Measurements from ENCODE around the gene PTRHD1.
A peak's percentile ranks its signal among the peaks of the same experiment; 100 is the strongest.

PTRHD1 gene

DNA sequence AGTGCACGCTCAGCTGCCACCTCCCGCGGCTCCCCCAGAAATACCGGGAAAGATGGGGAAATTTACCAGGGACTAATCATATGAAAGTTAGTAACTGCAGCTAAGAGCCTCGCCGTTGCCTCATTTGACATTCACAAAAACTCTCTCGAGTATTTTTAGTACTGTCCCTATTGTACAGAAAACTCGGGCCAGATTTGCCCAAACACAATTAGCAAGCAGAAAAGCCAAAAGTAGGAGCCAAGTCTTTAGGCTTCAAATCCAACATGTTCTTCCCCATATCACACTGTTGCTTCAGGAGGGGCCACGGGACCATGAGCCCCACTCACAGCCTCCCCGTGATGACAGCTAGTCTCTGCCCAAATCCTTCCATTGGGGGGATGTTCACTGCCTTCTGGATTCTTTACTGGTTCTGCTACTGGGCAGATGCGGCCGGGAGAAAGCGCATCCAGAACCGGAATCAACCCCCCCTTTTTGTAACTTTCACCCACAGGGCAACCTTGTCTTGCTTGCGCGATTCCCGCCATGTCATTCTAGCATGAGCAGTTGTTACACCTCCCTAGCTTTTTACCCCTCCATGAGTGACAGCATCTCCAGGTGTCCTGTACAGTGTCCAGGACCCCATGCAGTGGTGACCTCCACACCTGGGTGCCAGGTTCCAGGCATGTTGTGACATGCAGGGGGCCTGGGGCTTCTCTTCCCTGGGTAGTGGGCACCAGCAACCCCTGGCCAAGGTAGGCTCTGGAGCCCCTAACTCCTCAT, 35.2 kb upstream of the PTRHD1 start:
- DNase-seq, result no peak

DNA sequence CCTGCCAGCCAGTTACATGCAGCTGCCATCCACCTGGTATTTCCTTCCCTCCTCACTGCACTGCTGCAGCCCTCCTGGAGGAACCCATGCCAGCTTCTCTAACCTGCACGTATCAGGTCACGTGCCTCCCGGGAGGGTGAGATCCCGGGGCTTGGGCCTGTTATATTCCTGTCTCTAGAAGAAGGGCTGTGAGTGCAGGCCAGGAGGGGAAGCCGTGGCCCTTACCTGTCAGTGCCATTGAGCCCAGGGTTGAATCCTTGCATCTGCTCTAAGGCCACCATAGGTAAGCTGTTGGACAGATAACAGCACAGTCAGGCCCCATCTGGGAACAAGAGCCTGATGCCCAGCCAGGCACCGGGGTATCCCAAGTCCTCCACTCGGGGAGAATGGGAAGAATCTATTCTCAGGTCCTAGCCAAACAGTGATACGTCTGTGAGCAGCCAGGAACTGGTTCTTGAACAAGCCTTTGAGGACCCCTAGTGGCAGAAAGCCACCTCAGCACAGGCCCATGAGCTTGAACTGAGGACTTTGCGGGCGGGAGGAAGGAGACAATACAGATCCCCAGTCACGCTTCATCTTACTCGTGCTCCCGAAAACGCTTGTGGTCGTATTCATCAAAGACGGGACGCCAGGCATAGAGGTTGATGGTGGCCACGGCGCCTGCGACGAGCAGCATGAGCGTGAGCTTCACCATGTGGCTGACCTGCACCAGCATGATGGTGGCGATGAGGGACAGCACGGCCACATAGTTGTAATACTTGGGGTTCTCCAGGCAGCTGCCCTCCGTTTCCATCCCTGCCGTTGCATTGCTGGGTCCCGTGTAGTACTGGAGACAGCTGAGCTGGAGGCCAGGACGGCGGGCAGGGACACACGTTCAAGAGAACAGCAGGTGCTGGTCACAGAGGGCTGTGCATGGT, 34.4 kb upstream of the PTRHD1 start:
- peak; percentile 62 for DNase-seq

DNA sequence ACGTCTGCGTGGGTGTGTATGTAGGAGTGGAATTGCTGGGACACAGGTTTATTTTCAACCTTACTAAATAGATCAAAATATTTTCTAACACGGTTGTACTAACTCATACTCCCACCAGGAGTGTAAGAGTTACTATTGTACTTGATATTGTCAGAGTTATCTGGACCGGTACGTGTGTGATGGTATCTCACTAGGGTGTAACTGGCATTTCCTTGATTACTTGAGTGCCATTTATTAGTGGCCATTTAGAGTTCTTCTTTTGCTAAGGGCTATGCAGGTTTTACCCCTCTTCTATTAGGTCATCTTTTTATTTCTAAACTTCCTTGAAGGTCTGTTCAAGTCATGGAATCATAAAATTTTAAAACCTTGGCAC, 33.6 kb upstream of the PTRHD1 start:
- DNase-seq, result no peak

DNA sequence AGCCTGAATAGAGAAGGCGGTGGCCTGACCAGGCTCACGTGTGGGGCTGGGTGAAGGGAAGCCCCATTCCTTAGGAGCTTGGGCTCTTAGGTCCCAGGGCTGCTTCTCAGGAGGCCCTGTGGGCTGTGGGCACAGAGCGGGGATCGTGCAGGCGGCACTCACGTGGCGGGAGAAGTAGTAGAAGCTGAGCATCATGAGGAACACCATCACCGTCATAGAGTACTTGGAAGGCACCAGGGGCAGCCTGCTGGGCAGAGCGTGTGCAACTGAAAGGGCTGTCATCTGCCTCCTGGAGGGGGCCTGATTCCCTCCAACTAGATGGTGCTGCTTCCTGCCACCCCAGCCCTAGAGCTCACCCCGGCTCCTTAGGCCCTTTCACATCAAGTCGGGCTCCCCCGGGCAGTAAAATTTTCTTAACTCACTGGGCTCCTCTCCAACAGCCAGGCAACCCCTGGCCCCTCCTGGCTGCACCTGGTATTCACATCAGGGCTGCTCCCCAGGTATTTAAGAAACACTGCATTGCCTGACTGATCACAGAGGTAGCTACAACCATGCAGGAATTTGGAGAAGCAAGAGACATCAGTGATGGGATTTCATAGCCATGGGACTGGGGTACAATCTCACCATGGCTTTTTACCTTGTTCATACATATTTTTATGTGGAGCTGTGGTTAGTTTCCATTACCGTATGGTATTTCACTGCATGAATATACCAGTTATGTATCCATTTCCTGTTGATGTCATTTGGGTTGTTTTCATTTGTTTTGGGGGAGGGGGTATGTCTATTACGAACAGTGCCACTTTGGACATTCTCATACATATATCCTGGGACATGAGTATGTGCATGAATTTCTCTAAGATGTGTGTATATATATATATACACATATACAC, 32.9 kb upstream of the PTRHD1 start:
- DNase-seq, result no peak

GRCh38 chr2:24824966-24825882, 32.0 kb upstream of the PTRHD1 start:
- DNase-seq, result no peak

DNA sequence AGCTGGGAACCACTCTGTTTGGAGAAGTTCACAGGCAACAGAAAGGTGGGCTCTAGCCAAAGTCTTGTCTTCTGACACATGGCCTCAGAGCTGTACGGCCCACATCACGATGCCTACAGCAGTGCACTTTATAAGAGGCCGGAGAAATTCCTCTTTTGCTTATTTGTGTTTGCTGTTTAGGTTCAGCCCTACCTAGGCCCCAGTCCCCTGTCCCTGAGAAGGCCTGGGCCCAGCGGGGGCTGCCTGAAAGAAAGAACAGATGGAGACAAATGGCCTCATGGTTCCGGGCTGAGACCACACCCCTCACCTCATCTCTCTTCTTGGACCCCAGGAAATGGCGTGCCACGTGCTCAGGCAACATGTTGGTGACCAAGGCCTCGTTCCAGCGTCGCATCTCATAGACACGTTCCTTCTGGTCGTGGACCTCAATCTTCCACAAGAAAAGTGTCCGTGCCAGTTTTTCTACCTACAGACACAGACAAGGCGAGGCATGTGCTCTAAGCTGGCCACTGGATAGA, 30.9 kb upstream of the PTRHD1 start:
- no peak for DNase-seq

DNA sequence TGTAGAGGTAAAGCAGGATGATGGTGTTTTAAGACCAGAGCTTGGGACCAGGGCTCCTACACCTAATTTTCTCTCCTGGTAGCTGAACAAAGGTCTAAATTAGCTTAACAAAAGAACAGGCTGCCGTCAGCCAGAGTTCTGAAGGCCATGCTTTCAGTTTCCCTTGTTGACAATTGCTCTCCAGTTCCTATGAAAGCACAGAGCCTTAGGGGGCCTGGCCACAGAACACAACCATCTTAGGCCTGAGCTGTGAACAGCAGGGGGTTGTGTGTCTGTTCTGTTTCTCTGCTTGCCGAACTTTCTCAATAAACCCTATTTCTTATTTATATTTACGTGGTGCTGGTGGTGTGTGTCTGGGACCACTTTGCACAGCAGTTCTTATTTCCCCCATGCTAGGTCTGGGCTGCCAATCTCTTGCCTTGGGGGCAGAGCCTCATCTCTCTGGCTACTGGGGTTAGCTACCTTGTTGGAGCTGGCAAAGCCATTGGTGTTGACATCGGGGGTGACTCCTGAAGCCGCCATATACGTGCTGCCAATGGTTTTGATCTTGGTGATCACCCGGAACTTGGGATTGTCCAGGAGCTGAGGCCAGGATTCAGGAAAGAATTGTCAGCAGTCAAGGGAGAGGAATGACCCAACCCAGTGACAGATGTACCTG, 29.0 kb upstream of the PTRHD1 start:
- DNase-seq, result peak; percentile 63

GRCh38 chr2:24821433-24821891, 28.3 kb upstream of the PTRHD1 start:
- DNase-seq, result no peak

- no peak for DNase-seq
Observed at GRCh38 chr2:24820598-24821432, 27.6 kb upstream of the PTRHD1 start.

DNA sequence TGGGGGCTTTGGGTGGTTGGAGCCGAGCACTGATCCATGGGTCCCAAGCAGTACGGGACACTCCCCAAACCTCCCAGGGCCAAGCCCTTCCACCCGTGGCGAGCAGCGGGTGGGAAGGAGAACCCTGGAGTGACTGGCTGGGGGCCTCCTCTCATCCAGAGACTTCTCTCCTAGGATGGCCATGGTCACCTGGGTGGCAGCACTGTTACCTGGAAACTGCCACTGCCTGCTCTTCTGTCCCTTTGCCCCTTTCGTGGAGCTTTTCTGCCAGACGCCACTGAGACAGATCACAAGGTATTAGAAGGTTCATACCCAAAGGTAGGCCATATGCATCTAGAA, 27.0 kb upstream of the PTRHD1 start:
- no peak for DNase-seq

DNA sequence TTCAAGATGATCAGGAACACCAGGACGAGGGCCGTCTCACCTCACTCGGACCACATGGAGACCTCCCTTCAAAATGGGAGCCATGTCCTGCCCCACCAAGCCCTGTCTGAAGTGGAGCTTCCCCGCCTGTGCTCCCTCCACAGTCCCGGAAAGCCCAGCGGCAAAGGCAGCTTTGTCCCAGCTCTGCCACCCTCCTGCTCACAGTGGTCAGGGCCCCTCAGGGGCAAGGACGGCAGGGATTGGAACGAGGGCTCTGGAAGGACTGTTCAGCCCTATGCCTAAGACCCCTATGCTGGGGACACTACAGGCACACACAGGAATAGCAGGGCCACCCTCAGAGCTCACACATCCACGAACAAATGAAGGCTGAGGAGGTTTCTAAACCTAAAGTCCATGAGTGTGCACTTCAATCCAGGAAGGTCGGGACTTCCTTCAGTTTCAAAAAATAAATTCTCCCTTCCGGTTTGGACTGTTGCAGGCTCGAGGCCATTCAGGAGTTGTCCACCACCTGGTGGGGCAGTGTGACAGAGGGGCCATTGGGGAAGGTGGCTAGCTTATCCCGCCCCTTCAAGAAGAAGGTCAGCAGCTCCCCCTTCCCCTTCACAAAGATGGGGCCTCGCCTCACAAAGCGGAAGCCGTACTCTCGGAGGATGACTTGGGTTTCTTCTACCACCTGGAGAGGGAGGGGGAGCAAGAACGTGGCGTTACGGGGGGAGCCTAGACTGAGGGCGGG, 26.4 kb upstream of the PTRHD1 start:
- DNase-seq, result no peak

DNA sequence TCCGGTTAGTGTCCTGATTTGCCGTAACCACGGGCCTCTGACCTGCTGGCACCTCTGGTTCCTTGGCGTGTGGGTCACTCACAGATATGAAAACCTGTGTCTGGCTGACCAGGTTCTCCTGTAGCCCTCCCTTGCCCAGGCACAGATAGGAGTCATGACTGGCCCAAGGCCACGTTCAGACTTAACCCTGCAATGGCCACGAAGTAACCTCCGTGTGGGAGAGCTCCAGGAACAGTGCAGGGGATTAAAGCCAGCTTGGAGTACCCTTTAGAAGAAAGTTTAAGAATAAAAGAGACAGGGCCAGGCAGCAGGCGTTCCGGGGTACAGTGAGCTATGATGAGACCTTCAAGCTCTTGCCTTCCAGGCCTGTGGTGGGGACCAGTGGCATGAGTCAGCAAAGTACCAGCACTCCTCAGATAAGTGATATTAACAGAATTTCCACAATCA, 25.6 kb upstream of the PTRHD1 start:
- DNase-seq, result no peak

- no peak for DNase-seq
Observed at GRCh38 chr2:24816884-24817283, 23.7 kb upstream of the PTRHD1 start.

- no peak for DNase-seq
Observed at GRCh38 chr2:24816404-24816803, 23.2 kb upstream of the PTRHD1 start.

DNA sequence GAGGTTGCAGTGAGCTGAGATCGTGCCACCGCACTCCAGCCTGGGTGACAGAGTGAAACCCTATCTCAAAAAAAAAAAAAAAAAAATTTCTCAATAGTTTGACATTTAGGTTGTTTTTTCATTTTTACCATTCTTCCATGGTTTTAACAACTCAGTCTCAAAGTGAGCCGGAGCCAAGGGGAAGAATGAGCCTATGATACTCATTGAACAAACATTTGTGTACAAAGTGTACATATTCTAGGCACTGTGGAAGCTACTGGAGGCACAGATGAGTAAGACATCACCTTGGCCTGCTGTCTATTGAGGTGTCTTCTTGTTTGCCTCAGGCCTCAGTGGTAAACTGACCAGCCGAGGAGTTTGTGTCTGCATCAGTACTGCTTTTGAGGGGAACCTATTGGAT, 22.0 kb upstream of the PTRHD1 start:
- DNase-seq, result no peak

- DNase-seq, result no peak
Observed at GRCh38 chr2:24814516-24814915, 21.3 kb upstream of the PTRHD1 start.

- no peak for DNase-seq
Observed at GRCh38 chr2:24813691-24814137, 20.5 kb upstream of the PTRHD1 start.

DNA sequence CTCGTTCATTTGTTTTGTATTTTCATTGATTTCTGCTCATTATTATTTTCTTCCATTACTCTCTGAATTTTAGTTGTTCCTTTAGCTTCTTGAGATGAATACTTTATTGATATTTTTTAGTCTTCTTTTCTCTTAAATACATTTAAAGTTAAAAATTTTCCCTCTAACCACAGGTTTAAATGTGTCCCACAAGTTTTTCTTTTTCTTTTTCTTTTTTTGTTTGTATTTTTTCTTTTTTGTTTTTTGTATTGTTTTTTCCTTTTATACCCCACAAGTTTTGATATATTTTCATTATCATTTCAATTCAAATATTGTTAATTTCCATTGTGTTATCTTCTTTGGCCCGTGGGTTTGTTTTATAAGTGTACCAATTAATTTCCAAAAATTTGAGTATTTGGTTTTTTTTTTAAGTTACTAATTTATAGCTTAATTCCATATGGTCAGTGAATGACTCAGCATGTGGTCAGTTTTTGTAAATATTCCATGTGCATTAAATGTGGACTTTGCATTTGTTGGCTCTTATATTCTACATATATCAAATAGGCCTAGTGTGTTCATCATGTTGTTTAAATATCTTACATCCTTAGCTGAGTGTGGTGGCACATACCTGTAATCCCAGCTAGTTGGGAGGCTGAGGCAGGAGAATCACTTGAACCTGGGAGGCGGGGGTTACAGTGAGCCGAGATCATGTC, 16.3 kb upstream of the PTRHD1 start:
- no peak for DNase-seq

DNA sequence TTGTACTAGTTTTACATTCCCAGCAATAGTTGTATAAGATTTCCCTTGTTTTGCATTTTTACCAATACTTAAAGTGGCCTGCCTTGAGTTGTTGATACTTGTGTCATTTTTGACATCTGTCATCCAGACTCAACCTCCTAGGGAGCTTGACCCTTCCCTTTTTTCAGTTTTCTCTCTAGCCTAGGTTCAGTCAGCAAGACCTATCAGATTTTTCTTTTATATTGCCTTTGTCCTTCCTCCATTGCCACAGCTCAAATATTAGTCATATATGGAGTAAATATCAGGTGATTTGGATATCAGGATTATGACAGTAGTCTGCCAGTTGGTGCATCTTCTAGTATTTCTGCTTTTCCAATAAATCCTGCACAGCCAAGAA, 13.5 kb upstream of the PTRHD1 start:
- no peak for DNase-seq

Measured in NCI-H774 (cell line).